ENCODE measurements around the gene TSHR.
A peak's percentile ranks its signal among the peaks of the same experiment; 100 is the strongest.

Gene TSHR

GRCh38 chr14:81127785-81128184 is 172.4 kb downstream of the TSHR start:
- no peak overlapping the region for H3K4me3 ChIP-seq (ENCODE audit: control insufficient read depth, low read depth, low read length)
- DNase-seq (ENCODE audit: low read depth), result peak; percentile 3

GRCh38 chr14:81129242-81129641 is 173.8 kb downstream of the TSHR start:
- no peak for TF ChIP-seq CTCF (IDR thresholded peaks at IDR 0.05; ENCODE audit: control insufficient read depth, insufficient read depth, low read depth, low read length, missing control alignments)
- H3K4me3 ChIP-seq (ENCODE audit: control insufficient read depth, low read depth, low read length), result no peak overlapping the region
- DNase-seq (ENCODE audit: low read depth), result no peak

More at GRCh38 chr14:81127785-81128184, 172.4 kb downstream of the TSHR start:
- TF ChIP-seq CTCF (IDR thresholded peaks at IDR 0.05; ENCODE audit: control insufficient read depth, insufficient read depth, low read depth, low read length, missing control alignments), result no peak

GRCh38 chr14:81132468-81132867 is 177.0 kb downstream of the TSHR start:
- no peak for TF ChIP-seq CTCF (IDR thresholded peaks at IDR 0.05; ENCODE audit: control insufficient read depth, insufficient read depth, low read depth, low read length, missing control alignments)
- H3K4me3 ChIP-seq (ENCODE audit: control insufficient read depth, low read depth, low read length), result no peak overlapping the region
- DNase-seq (ENCODE audit: low read depth), result no peak

GRCh38 chr14:81133400-81133799 is 178.0 kb downstream of the TSHR start:
- no peak for DNase-seq (ENCODE audit: low read depth)
- TF ChIP-seq CTCF (IDR thresholded peaks at IDR 0.05; ENCODE audit: control insufficient read depth, insufficient read depth, low read depth, low read length, missing control alignments), result no peak
- no peak overlapping the region for H3K4me3 ChIP-seq (ENCODE audit: control insufficient read depth, low read depth, low read length)

- TF ChIP-seq CTCF (IDR thresholded peaks at IDR 0.05; ENCODE audit: control insufficient read depth, insufficient read depth, low read depth, low read length, missing control alignments), result no peak
- no peak overlapping the region for H3K4me3 ChIP-seq (ENCODE audit: control insufficient read depth, low read depth, low read length)
- peak; percentile 31 for DNase-seq (ENCODE audit: low read depth)
These were observed 181.9 kb downstream of the TSHR start for GRCh38 chr14:81137316-81137715.

- DNase-seq (ENCODE audit: low read depth), result no peak
- no peak for TF ChIP-seq CTCF (IDR thresholded peaks at IDR 0.05; ENCODE audit: control insufficient read depth, insufficient read depth, low read depth, low read length, missing control alignments)
- H3K4me3 ChIP-seq (ENCODE audit: control insufficient read depth, low read depth, low read length), result no peak overlapping the region
These were observed 183.0 kb downstream of the TSHR start for GRCh38 chr14:81138429-81138828.

- TF ChIP-seq CTCF (IDR thresholded peaks at IDR 0.05; ENCODE audit: control insufficient read depth, insufficient read depth, low read depth, low read length, missing control alignments), result no peak
- no peak overlapping the region for H3K4me3 ChIP-seq (ENCODE audit: control insufficient read depth, low read depth, low read length)
- no peak for DNase-seq (ENCODE audit: low read depth)
These were observed 186.0 kb downstream of the TSHR start for GRCh38 chr14:81141426-81141825.

Data from AG09309 (cell line).